HCT116 (cell line): ENCODE data around the gene COG1. TPM values are rescaled to one million over a fixed set of nuclear protein-coding genes. Genes with fewer than 3 reads are reported as not detected.

Source experiments
- ATAC-seq: fragments of 200-7000 bp; cut with Tn5 transposase; 2 replicates; pipeline ENCODE4 v1.9.1; 2020; ENCODE audit warnings: mild to moderate bottlenecking, moderate library complexity
- BruUV-seq: library from RNA; stranded (reverse); fragments of 400-500 nt; replicated peaks from 2 replicates; lab custom pipeline; 2021; lab: Mats Ljungman, UMichigan
- CTCF ChIA-PET: fragments of 300-600 bp; sonication (Branson Sonifier 250); formaldehyde crosslinking; loops from one replicate; lab custom pipeline; 2021; ENCODE audit warnings: antibody characterized with exemption; lab: Charles Lee
- POLR2A ChIA-PET: fragments of 300-600, 350-600 bp; sonication (Branson Sonifier 250); formaldehyde crosslinking; loops from one replicate; lab custom pipeline; 2021; ENCODE audit warnings: antibody characterized with exemption; lab: Charles Lee
- RAD21 ChIA-PET, 2 experiments: fragments of 300-600 bp; sonication (Branson Sonifier 250); formaldehyde crosslinking; loops; one replicate each; lab custom pipeline; 2023; ENCODE audit warnings: low total read pairs in 2 of 2; ENCODE audit not compliant: uncharacterized antibody in 2 of 2, unreplicated experiment in 2 of 2, low non-redundant PET in 1 of 2; lab: Charles Lee
- DNase-seq: peaks from one replicate; pipeline ENCODE4 v3.0.0-alpha.2; 2010; ENCODE audit warnings: low read depth, low spot score
- H2AFZ ChIP-seq: fragments of 200-600 bp; shearing (Covaris generic), sonication (generic); 2 replicates; pipeline ENCODE4 v1.6.1; 2017; ENCODE audit warnings: low read depth, mixed run types, mixed read lengths, antibody characterized with exemption, low read length; ENCODE audit not compliant: poor library complexity, severe bottlenecking
- H3K27ac ChIP-seq: 2 replicates; pipeline ENCODE4 v1.5.1; 2012; ENCODE audit warnings: low read depth, low read length
- H3K27me3 ChIP-seq: fragments of 200-600 bp; sonication (generic); 2 replicates; pipeline ENCODE4 v1.6.1; 2016; ENCODE audit warnings: mixed run types, low read length, mixed read lengths; ENCODE audit not compliant: insufficient read depth
- H3K36me3 ChIP-seq, 2 experiments: fragments of 200-500 bp in 1 of 2; fragments of 200-600 bp in 1 of 2; sonication (Bioruptor generic) in 1 of 2; sonication (generic) in 1 of 2; 2 replicates each; pipeline versions ENCODE4 v1.5.1 to v1.6.1; 2014 to 2016; ENCODE audit warnings: low read length in 2 of 2, inconsistent platforms in 1 of 2, mixed read lengths in 1 of 2, mixed run types in 1 of 2; ENCODE audit not compliant: insufficient read depth in 2 of 2, control insufficient read depth in 1 of 2
- H3K4me1 ChIP-seq, 2 experiments: fragments of 200-600 bp in 1 of 2; sonication (generic) in 1 of 2; 2 replicates each; pipeline versions ENCODE4 v1.5.1 to v1.6.1; 2012 to 2017; ENCODE audit warnings: low read length in 2 of 2, inconsistent platforms in 1 of 2, mild to moderate bottlenecking in 1 of 2, mixed read lengths in 1 of 2, mixed run types in 1 of 2, moderate library complexity in 1 of 2; ENCODE audit not compliant: insufficient read depth in 2 of 2, control insufficient read depth in 1 of 2
- H3K4me2 ChIP-seq: fragments of 200-600 bp; sonication (generic); 2 replicates; pipeline ENCODE4 v1.6.1; 2017; ENCODE audit warnings: mixed run types, low read length, mixed read lengths
- H3K4me3 ChIP-seq, 2 experiments: fragments of 200-600 bp in 1 of 2; sonication (generic) in 1 of 2; replicated peaks in 1 of 2; 2 replicates each; pipeline ENCODE4 v1.5.1; 2011 to 2016; ENCODE audit warnings: low read length in 2 of 2, control low read depth in 1 of 2, low read depth in 1 of 2, mild to moderate bottlenecking in 1 of 2, mixed read lengths in 1 of 2, mixed run types in 1 of 2
- H3K79me2 ChIP-seq: fragments of 200-600 bp; sonication (generic); 2 replicates; pipeline ENCODE4 v1.6.1; 2017; ENCODE audit warnings: mild to moderate bottlenecking, mixed run types, low read length, moderate library complexity, mixed read lengths; ENCODE audit not compliant: insufficient read depth
- H3K9ac ChIP-seq: fragments of 200-600 bp; sonication (generic); 2 replicates; pipeline ENCODE4 v1.6.1; 2016; ENCODE audit warnings: low read length, mixed read lengths
- H3K9me2 ChIP-seq: fragments of 200-600 bp; sonication (generic), shearing (Covaris generic); 2 replicates; pipeline ENCODE4 v1.6.1; 2017; ENCODE audit warnings: mixed run types, mild to moderate bottlenecking, moderate library complexity; ENCODE audit not compliant: insufficient read depth
- H3K9me3 ChIP-seq, 2 experiments: fragments of 200-500 bp in 1 of 2; fragments of 200-600 bp in 1 of 2; sonication (Bioruptor generic) in 1 of 2; sonication (generic) in 1 of 2; 2 replicates each; pipeline ENCODE4 v1.6.1; 2014 to 2017; ENCODE audit warnings: low read length in 2 of 2, mixed read lengths in 2 of 2, inconsistent platforms in 1 of 2, low read depth in 1 of 2, mild to moderate bottlenecking in 1 of 2, mixed run types in 1 of 2, moderate library complexity in 1 of 2; ENCODE audit not compliant: control insufficient read depth in 1 of 2, insufficient read depth in 1 of 2
- H4K20me1 ChIP-seq: fragments of 200-600 bp; sonication (generic), shearing (Covaris generic); 2 replicates; pipeline ENCODE4 v1.6.1; 2017; ENCODE audit warnings: mixed run types, mild to moderate bottlenecking, moderate library complexity; ENCODE audit not compliant: insufficient read depth
- CEBPB ChIP-seq: IDR thresholded peaks from 2 replicates; pipeline ENCODE4 v1.6.1; 2012; ENCODE audit warnings: low read depth
- EGR1 ChIP-seq: IDR thresholded peaks from 2 replicates; pipeline ENCODE4 v1.6.1; 2012; ENCODE audit warnings: low read depth
- ELF1 ChIP-seq: IDR thresholded peaks from 2 replicates; pipeline ENCODE4 v1.6.1; 2012; ENCODE audit warnings: low read depth, borderline replicate concordance
- EZH2phosphoT487 ChIP-seq: fragments of 200-600 bp; IDR thresholded peaks from 2 replicates; pipeline ENCODE4 v1.6.1; 2018; ENCODE audit warnings: antibody characterized with exemption, borderline replicate concordance
- YY1 ChIP-seq: IDR thresholded peaks from 2 replicates; pipeline ENCODE4 v1.6.1; 2011; ENCODE audit warnings: low read length, low read depth, moderate library complexity, mild to moderate bottlenecking; ENCODE audit not compliant: insufficient replicate concordance; ENCODE audit errors: extremely low read depth
- ZFX ChIP-seq: fragments of 450-650 bp; IDR thresholded peaks from 2 replicates; pipeline ENCODE4 v1.6.1; 2017
- intact Hi-C: fragments of 100-400 bp; cut with micrococcal nuclease; formaldehyde crosslinking; loops from 2 replicates; pipeline ENCODE4 v1.10.0; 2022
- total RNA-seq: library from RNA; stranded (reverse); gene quantifications from one replicate; pipeline ENCODE4 v1.2.1, GENCODE V29; 2021; ENCODE audit not compliant: unreplicated experiment
- TF ChIP-seq, protein P1 (sequence below): IDR thresholded peaks from 2 replicates; pipeline ENCODE4 v1.6.1; 2012

The COG1 gene
- total RNA-seq, 1 experiment from 2014 or later = 44.6 TPM

- H2AFZ ChIP-seq = no peak overlapping the region
- H3K9ac ChIP-seq = no peak overlapping the region
- ATAC-seq (no peak), DNase-seq (no peak)
- ChIA-PET CTCF (interaction anchor here (0.6 to 1.1 kb wide), 2 partner anchors 456 to 1550 kb away, joined by 3 to 5 read pairs; no protein-coding TSS in a partner anchor), POLR2A (no interaction called here), RAD21 (no interaction called here)
- H3K4me1 ChIP-seq = peaks cover 0 to 1% of the 10 kb centered on the region in 2 experiments; a peak in 2 of 4 replicates
- no peak for TF ChIP-seq EZH2phosphoT487
- TF ChIP-seq, protein P1, sequence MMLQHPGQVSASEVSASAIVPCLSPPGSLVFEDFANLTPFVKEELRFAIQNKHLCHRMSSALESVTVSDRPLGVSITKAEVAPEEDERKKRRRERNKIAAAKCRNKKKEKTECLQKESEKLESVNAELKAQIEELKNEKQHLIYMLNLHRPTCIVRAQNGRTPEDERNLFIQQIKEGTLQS = no peak
- no peak for TF ChIP-seq EGR1
- TF ChIP-seq ELF1 = no peak
- no peak for TF ChIP-seq CEBPB
- TF ChIP-seq ZFX = no peak
- no peak for TF ChIP-seq YY1
- no peaks in the 10 kb centered on the region for H3K9me3 ChIP-seq
- no peak overlapping the region for H3K4me2 ChIP-seq
- no peaks in the 10 kb centered on the region for H3K36me3 ChIP-seq
- H3K9me2 ChIP-seq = no peaks in the 10 kb centered on the region
- no peak overlapping the region for H3K27ac ChIP-seq
- H3K79me2 ChIP-seq = no peaks in the 10 kb centered on the region
- no peak overlapping the region for H3K4me3 ChIP-seq
- no peaks in the 10 kb centered on the region for H4K20me1 ChIP-seq
- H3K27me3 ChIP-seq = no peaks in the 10 kb centered on the region
- intact Hi-C loops = no loop called here
- BruUV-seq = no TSS peak
Measured at GRCh38 chr17:73184136-73184993, 8.5 kb upstream of the COG1 start.
